Activated CD4-positive, alpha-beta T cell treated with anti-CD3 and anti-CD28 coated beads for 4 hours (primary cell): ENCODE measurements around the gene STK4.

Experiments used
- DNase-seq, 2 donors: peaks; one replicate each; pipeline ENCODE4 v3.0.0-alpha.2; 2020

The STK4 gene

GRCh38 chr20:44966030-44966961 is at the start of gene STK4:
TSS of gene STK4 (plus strand) at chr20:44966512. CDS start at chr20:44966569, 57 bp downstream.
- peak; percentile 93 to 94 for DNase-seq

GRCh38 chr20:44916586-44916985 is 49.7 kb upstream of the STK4 start:
- DNase-seq: no peak

GRCh38 chr20:44917399-44917798 is 48.9 kb upstream of the STK4 start:
- DNase-seq: no peak

- DNase-seq: no peak
These were observed 48.0 kb upstream of the STK4 start for GRCh38 chr20:44918342-44918741.

- DNase-seq: no peak
These were observed 47.6 kb upstream of the STK4 start for GRCh38 chr20:44918761-44919160.

- DNase-seq: no peak
These were observed 44.9 kb upstream of the STK4 start for GRCh38 chr20:44921447-44921846.

- no peak for DNase-seq
These were observed 41.8 kb upstream of the STK4 start for GRCh38 chr20:44924541-44924940.

GRCh38 chr20:44928595-44928994 is 37.7 kb upstream of the STK4 start:
- DNase-seq: no peak

GRCh38 chr20:44930517-44931168 is 35.7 kb upstream of the STK4 start:
- DNase-seq: no peak

GRCh38 chr20:44931911-44932310 is 34.4 kb upstream of the STK4 start:
- no peak for DNase-seq

GRCh38 chr20:44932916-44933315 is 33.4 kb upstream of the STK4 start:
- DNase-seq: no peak

- no peak for DNase-seq
These were observed 29.8 kb upstream of the STK4 start for GRCh38 chr20:44936510-44936909.

GRCh38 chr20:44938637-44939036 is 27.7 kb upstream of the STK4 start:
- no peak for DNase-seq

GRCh38 chr20:44941120-44941691 is 25.1 kb upstream of the STK4 start:
- no peak for DNase-seq

- DNase-seq: no peak
These were observed 23.9 kb upstream of the STK4 start for GRCh38 chr20:44942264-44942973.

- no peak for DNase-seq
These were observed 22.5 kb upstream of the STK4 start for GRCh38 chr20:44943828-44944227.

- DNase-seq: no peak
These were observed 21.1 kb upstream of the STK4 start for GRCh38 chr20:44945261-44945660.

GRCh38 chr20:44946271-44946852 is 19.9 kb upstream of the STK4 start:
- no peak for DNase-seq

GRCh38 chr20:44948107-44948506 is 18.2 kb upstream of the STK4 start:
- no peak for DNase-seq

- no peak for DNase-seq
These were observed 17.8 kb upstream of the STK4 start for GRCh38 chr20:44948513-44948912.

- DNase-seq: no peak
These were observed 15.9 kb upstream of the STK4 start for GRCh38 chr20:44950368-44950767.

GRCh38 chr20:44952731-44953130 is 13.6 kb upstream of the STK4 start:
- DNase-seq: no peak

- no peak for DNase-seq
These were observed 12.1 kb upstream of the STK4 start for GRCh38 chr20:44954211-44954610.
